Measurements from ENCODE around the gene NIT2.

GRCh38 chr3:100330651-100331050 is 3.9 kb upstream of the NIT2 start:
- TF ChIP-seq CTCF (IDR thresholded peaks at IDR 0.05; ENCODE audit: low read length) (no peak), EZH2 (IDR thresholded peaks at IDR 0.05; ENCODE audit: borderline replicate concordance, low read length) (no peak)

All from OCI-LY1 (cell line).